Fibroblast of lung (primary cell): Measurements from ENCODE around the gene HERPUD1.

Experiments used
- EZH2 ChIP-seq: IDR thresholded peaks from 2 replicates; pipeline ENCODE4 v1.5.1; 2012; ENCODE audit warnings: low read length, control low read depth, mild to moderate bottlenecking; ENCODE audit errors: missing control alignments
- TF ChIP-seq, protein P1 (sequence below), 2 donors: IDR thresholded peaks in 1 of 2; conservative IDR thresholded peaks in 1 of 2; 1 replicate in 1 of 2; 2 replicates in 1 of 2; pipeline ENCODE4 v1.5.1; 2011 to 2012; ENCODE audit warnings: low read length in 2 of 2, control low read depth in 1 of 2, inconsistent platforms in 1 of 2, low read depth in 1 of 2, mild to moderate bottlenecking in 1 of 2

DNA sequence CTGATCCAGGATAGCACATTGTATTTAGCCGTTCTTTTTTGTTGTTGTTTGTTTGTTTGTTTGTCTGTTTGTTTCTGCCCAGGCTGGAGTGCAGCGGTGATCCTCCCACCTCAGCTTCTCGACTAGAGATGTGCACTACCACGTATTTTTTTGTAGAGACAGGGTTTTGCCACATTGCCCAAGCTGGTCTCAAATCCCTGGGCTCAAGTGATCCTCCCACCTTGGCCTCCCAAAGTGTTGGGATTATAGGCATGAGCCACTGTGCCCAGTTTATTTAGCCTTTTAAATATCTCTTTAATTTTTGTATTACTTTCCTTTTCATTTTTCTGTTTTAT is 48.2 kb downstream of the HERPUD1 start:
- TF ChIP-seq, protein P1, sequence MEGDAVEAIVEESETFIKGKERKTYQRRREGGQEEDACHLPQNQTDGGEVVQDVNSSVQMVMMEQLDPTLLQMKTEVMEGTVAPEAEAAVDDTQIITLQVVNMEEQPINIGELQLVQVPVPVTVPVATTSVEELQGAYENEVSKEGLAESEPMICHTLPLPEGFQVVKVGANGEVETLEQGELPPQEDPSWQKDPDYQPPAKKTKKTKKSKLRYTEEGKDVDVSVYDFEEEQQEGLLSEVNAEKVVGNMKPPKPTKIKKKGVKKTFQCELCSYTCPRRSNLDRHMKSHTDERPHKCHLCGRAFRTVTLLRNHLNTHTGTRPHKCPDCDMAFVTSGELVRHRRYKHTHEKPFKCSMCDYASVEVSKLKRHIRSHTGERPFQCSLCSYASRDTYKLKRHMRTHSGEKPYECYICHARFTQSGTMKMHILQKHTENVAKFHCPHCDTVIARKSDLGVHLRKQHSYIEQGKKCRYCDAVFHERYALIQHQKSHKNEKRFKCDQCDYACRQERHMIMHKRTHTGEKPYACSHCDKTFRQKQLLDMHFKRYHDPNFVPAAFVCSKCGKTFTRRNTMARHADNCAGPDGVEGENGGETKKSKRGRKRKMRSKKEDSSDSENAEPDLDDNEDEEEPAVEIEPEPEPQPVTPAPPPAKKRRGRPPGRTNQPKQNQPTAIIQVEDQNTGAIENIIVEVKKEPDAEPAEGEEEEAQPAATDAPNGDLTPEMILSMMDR (conservative IDR thresholded peaks at IDR 0.05 in 1 of 2, IDR thresholded peaks at IDR 0.05 in 1 of 2; ENCODE audit: low read depth in 1 of 2, low read length in 2 of 2) = no peak
- no peak for TF ChIP-seq EZH2
